ENCODE data around the gene ABLIM3.

Gene ABLIM3

GRCh38 chr5:149280124-149280523, 138.8 kb downstream of the ABLIM3 start:
- WGBS = 33% methylated on average over 1 of the region's 1 CpG
- no peak overlapping the region for H3K4ac ChIP-seq (ENCODE audit: low read depth in 1 of 2, low read length in 2 of 2)
- peaks cover 3% of the 10 kb centered on the region for H3K4me1 ChIP-seq (ENCODE audit: control insufficient read depth, insufficient read depth, low read depth, low read length)
- H2AK5ac ChIP-seq (ENCODE audit: low read length, severe bottlenecking) = no peak overlapping the region
- H3K9me3 ChIP-seq (ENCODE audit: control insufficient read depth, low read length) = no peaks in the 10 kb centered on the region
- H3K27ac ChIP-seq (ENCODE audit: low read length, poor library complexity, severe bottlenecking) = no peak overlapping the region
- no peak overlapping the region for H2BK120ac ChIP-seq (ENCODE audit: low read depth, low read length)
- H3K79me1 ChIP-seq (replicated peaks; ENCODE audit: low read length, poor library complexity, severe bottlenecking) = peaks cover 27% of the 10 kb centered on the region
- DNase-seq = no peak
- no peak overlapping the region for H3K14ac ChIP-seq (ENCODE audit: low read length in 2 of 2)
- H2BK15ac ChIP-seq (ENCODE audit: low read depth, poor library complexity, severe bottlenecking) = no peak overlapping the region
- no peak overlapping the region for H4K91ac ChIP-seq (ENCODE audit: low read length)
- no peak overlapping the region for H3K18ac ChIP-seq (ENCODE audit: low read depth in 1 of 2, low read length in 2 of 2)
- H3K9ac ChIP-seq (ENCODE audit: low read length) = no peak overlapping the region
- no peaks in the 10 kb centered on the region for H3K27me3 ChIP-seq (ENCODE audit: control insufficient read depth in 1 of 2, insufficient read depth in 1 of 2, low read length in 2 of 2)
- no peak overlapping the region for H3K4me3 ChIP-seq (ENCODE audit: insufficient read depth in 1 of 2, low read depth in 1 of 2, low read length in 2 of 2)
- H2BK12ac ChIP-seq (ENCODE audit: low read length in 2 of 2) = no peak overlapping the region
- H3K4me2 ChIP-seq (ENCODE audit: low read length, poor library complexity, severe bottlenecking) = no peak overlapping the region
- H3K36me3 ChIP-seq (ENCODE audit: control insufficient read depth in 1 of 2, insufficient read depth in 2 of 2, low read depth in 1 of 2, low read length in 2 of 2) = peaks cover 0 to 8% of the 10 kb centered on the region in 2 experiments
- no peak overlapping the region for H2BK5ac ChIP-seq (ENCODE audit: low read depth, low read length, poor library complexity, severe bottlenecking)
- no peak overlapping the region for H2AFZ ChIP-seq (ENCODE audit: low read depth, low read length)
- no peak overlapping the region for H4K8ac ChIP-seq (ENCODE audit: low read length)
- H3K23ac ChIP-seq (ENCODE audit: low read length in 2 of 2) = no peak overlapping the region

- Histone ChIP-seq H3K4me2 (ENCODE audit: low read length, poor library complexity, severe bottlenecking) (no peak overlapping the region), H3K36me3 (ENCODE audit: control insufficient read depth in 1 of 2, insufficient read depth in 2 of 2, low read depth in 1 of 2, low read length in 2 of 2) (peaks cover 0 to 8% of the 10 kb centered on the region in 2 experiments), H3K23ac (ENCODE audit: low read length in 2 of 2) (no peak overlapping the region), H3K9ac (ENCODE audit: low read length) (no peak overlapping the region), H3K14ac (ENCODE audit: low read length in 2 of 2) (no peak overlapping the region), H2BK120ac (ENCODE audit: low read depth, low read length) (no peak overlapping the region), H2AFZ (ENCODE audit: low read depth, low read length) (no peak overlapping the region), H4K8ac (ENCODE audit: low read length) (no peak overlapping the region), H3K18ac (ENCODE audit: low read depth in 1 of 2, low read length in 2 of 2) (no peak overlapping the region), H2BK5ac (ENCODE audit: low read depth, low read length, poor library complexity, severe bottlenecking) (no peak overlapping the region), H3K27ac (ENCODE audit: low read length, poor library complexity, severe bottlenecking) (no peak overlapping the region), H3K4me3 (ENCODE audit: insufficient read depth in 1 of 2, low read depth in 1 of 2, low read length in 2 of 2) (no peak overlapping the region), H2AK5ac (ENCODE audit: low read length, severe bottlenecking) (no peak overlapping the region), H3K79me1 (replicated peaks; ENCODE audit: low read length, poor library complexity, severe bottlenecking) (peaks cover 30% of the 10 kb centered on the region), H2BK15ac (ENCODE audit: low read depth, poor library complexity, severe bottlenecking) (no peak overlapping the region), H3K4ac (ENCODE audit: low read depth in 1 of 2, low read length in 2 of 2) (no peak overlapping the region), H3K27me3 (ENCODE audit: control insufficient read depth in 1 of 2, insufficient read depth in 1 of 2, low read length in 2 of 2) (no peaks in the 10 kb centered on the region), H3K4me1 (ENCODE audit: control insufficient read depth, insufficient read depth, low read depth, low read length) (peaks cover 3% of the 10 kb centered on the region), H2BK12ac (ENCODE audit: low read length in 2 of 2) (no peak overlapping the region), H3K9me3 (ENCODE audit: control insufficient read depth, low read length) (no peaks in the 10 kb centered on the region), H4K91ac (ENCODE audit: low read length) (no peak overlapping the region)
- 98% methylated on average over 4 of the region's 4 CpGs for WGBS
- DNase-seq = no peak
Measured at GRCh38 chr5:149280802-149281201, 139.5 kb downstream of the ABLIM3 start.

GRCh38 chr5:149282027-149282965, 141.0 kb downstream of the ABLIM3 start:
- no peak overlapping the region for H3K27ac ChIP-seq (ENCODE audit: low read length, poor library complexity, severe bottlenecking)
- no peak overlapping the region for H2AK5ac ChIP-seq (ENCODE audit: low read length, severe bottlenecking)
- peaks cover 0 to 5% of the 10 kb centered on the region in 2 experiments for H3K36me3 ChIP-seq (ENCODE audit: control insufficient read depth in 1 of 2, insufficient read depth in 2 of 2, low read depth in 1 of 2, low read length in 2 of 2)
- no peaks in the 10 kb centered on the region for H3K27me3 ChIP-seq (ENCODE audit: control insufficient read depth in 1 of 2, insufficient read depth in 1 of 2, low read length in 2 of 2)
- no peak overlapping the region for H3K23ac ChIP-seq (ENCODE audit: low read length in 2 of 2)
- no peak overlapping the region for H3K4ac ChIP-seq (ENCODE audit: low read depth in 1 of 2, low read length in 2 of 2)
- no peak overlapping the region for H2BK5ac ChIP-seq (ENCODE audit: low read depth, low read length, poor library complexity, severe bottlenecking)
- H3K4me1 ChIP-seq (ENCODE audit: control insufficient read depth, insufficient read depth, low read depth, low read length) = peaks cover 3% of the 10 kb centered on the region
- no peak overlapping the region for H3K4me2 ChIP-seq (ENCODE audit: low read length, poor library complexity, severe bottlenecking)
- no peak overlapping the region for H2BK15ac ChIP-seq (ENCODE audit: low read depth, poor library complexity, severe bottlenecking)
- no peak overlapping the region for H3K18ac ChIP-seq (ENCODE audit: low read depth in 1 of 2, low read length in 2 of 2)
- H3K79me1 ChIP-seq (replicated peaks; ENCODE audit: low read length, poor library complexity, severe bottlenecking) = peaks cover 27% of the 10 kb centered on the region
- no peak overlapping the region for H4K8ac ChIP-seq (ENCODE audit: low read length)
- H2AFZ ChIP-seq (ENCODE audit: low read depth, low read length) = no peak overlapping the region
- no peak overlapping the region for H2BK12ac ChIP-seq (ENCODE audit: low read length in 2 of 2)
- no peak overlapping the region for H3K9ac ChIP-seq (ENCODE audit: low read length)
- WGBS = over 99% methylated on average over 11 of the region's 12 CpGs
- no peak for DNase-seq
- H4K91ac ChIP-seq (ENCODE audit: low read length) = no peak overlapping the region
- H2BK120ac ChIP-seq (ENCODE audit: low read depth, low read length) = no peak overlapping the region
- H3K9me3 ChIP-seq (ENCODE audit: control insufficient read depth, low read length) = no peaks in the 10 kb centered on the region
- H3K4me3 ChIP-seq (ENCODE audit: insufficient read depth in 1 of 2, low read depth in 1 of 2, low read length in 2 of 2) = no peak overlapping the region
- H3K14ac ChIP-seq (ENCODE audit: low read length in 2 of 2) = no peak overlapping the region

GRCh38 chr5:149282966-149283332, 141.7 kb downstream of the ABLIM3 start:
- H3K23ac ChIP-seq (ENCODE audit: low read length in 2 of 2) = no peak overlapping the region
- no peaks in the 10 kb centered on the region for H3K9me3 ChIP-seq (ENCODE audit: control insufficient read depth, low read length)
- H2AK5ac ChIP-seq (ENCODE audit: low read length, severe bottlenecking) = no peak overlapping the region
- no peak overlapping the region for H4K8ac ChIP-seq (ENCODE audit: low read length)
- peaks cover 28% of the 10 kb centered on the region for H3K79me1 ChIP-seq (replicated peaks; ENCODE audit: low read length, poor library complexity, severe bottlenecking)
- no peak overlapping the region for H3K9ac ChIP-seq (ENCODE audit: low read length)
- 96% methylated on average over 5 of the region's 5 CpGs for WGBS
- H3K4me3 ChIP-seq (ENCODE audit: insufficient read depth in 1 of 2, low read depth in 1 of 2, low read length in 2 of 2) = no peak overlapping the region
- no peak overlapping the region for H4K91ac ChIP-seq (ENCODE audit: low read length)
- H3K4me1 ChIP-seq (ENCODE audit: control insufficient read depth, insufficient read depth, low read depth, low read length) = peaks cover 3% of the 10 kb centered on the region
- no peak overlapping the region for H2BK120ac ChIP-seq (ENCODE audit: low read depth, low read length)
- H3K14ac ChIP-seq (ENCODE audit: low read length in 2 of 2) = no peak overlapping the region
- no peak overlapping the region for H2AFZ ChIP-seq (ENCODE audit: low read depth, low read length)
- H3K27ac ChIP-seq (ENCODE audit: low read length, poor library complexity, severe bottlenecking) = no peak overlapping the region
- H2BK12ac ChIP-seq (ENCODE audit: low read length in 2 of 2) = no peak overlapping the region
- no peak for DNase-seq
- no peaks in the 10 kb centered on the region for H3K27me3 ChIP-seq (ENCODE audit: control insufficient read depth in 1 of 2, insufficient read depth in 1 of 2, low read length in 2 of 2)
- H2BK5ac ChIP-seq (ENCODE audit: low read depth, low read length, poor library complexity, severe bottlenecking) = no peak overlapping the region
- H3K4ac ChIP-seq (ENCODE audit: low read depth in 1 of 2, low read length in 2 of 2) = no peak overlapping the region
- H3K36me3 ChIP-seq (ENCODE audit: control insufficient read depth in 1 of 2, insufficient read depth in 2 of 2, low read depth in 1 of 2, low read length in 2 of 2) = peaks cover 0 to 5% of the 10 kb centered on the region in 2 experiments
- H3K4me2 ChIP-seq (ENCODE audit: low read length, poor library complexity, severe bottlenecking) = no peak overlapping the region
- H3K18ac ChIP-seq (ENCODE audit: low read depth in 1 of 2, low read length in 2 of 2) = no peak overlapping the region
- H2BK15ac ChIP-seq (ENCODE audit: low read depth, poor library complexity, severe bottlenecking) = no peak overlapping the region

Data from mesenchymal stem cell (in vitro differentiated cells and primary cell).